ENCODE results near the gene ZNF665. TPM values are rescaled to one million over a fixed set of nuclear protein-coding genes. Genes with fewer than 3 reads are reported as not detected.

The ZNF665 gene
- total RNA-seq, 2 experiments from 2014 or later, result 9.8 to 12.2 TPM

GRCh38 chr19:53196777-53197396, 3.7 kb upstream of the ZNF665 start:
- H3K4me3 ChIP-seq (ENCODE audit: low read depth, low read length, poor library complexity, severe bottlenecking), result peak overlapping the region; percentile 89

GRCh38 chr19:53195265-53195903, 2.2 kb upstream of the ZNF665 start:
- no peak overlapping the region for H3K27ac ChIP-seq (ENCODE audit: low read depth, low read length, poor library complexity, severe bottlenecking)
- intact Hi-C loops (cut with micrococcal nuclease; ENCODE audit: unreplicated experiment), result loop anchor here (1.0 to 10.0 kb wide), 6 partner anchors 139 to 551 kb away; partner anchors contain the start of genes ZNF525, ZNF761, ZNF765 and ZNF845
- ChIA-PET CTCF (ENCODE audit: unreplicated experiment) (no interaction called here), POLR2A (no interaction called here)
- H2AFZ ChIP-seq (ENCODE audit: low read length), result peak overlapping the region; percentile 54; the same call in 1 of the 2 replicates
- H3K9me2 ChIP-seq (ENCODE audit: insufficient read depth, low read length), result no peaks in the 10 kb centered on the region
- H3K4me3 ChIP-seq (ENCODE audit: low read depth, low read length, poor library complexity, severe bottlenecking), result no peak overlapping the region
- peaks cover 8% of the 10 kb centered on the region; the same call in 1 of the 2 replicates for H3K79me2 ChIP-seq (ENCODE audit: insufficient read depth, low read depth, low read length)
- H3K36me3 ChIP-seq (ENCODE audit: insufficient read depth, low read length), result peaks cover 32% of the 10 kb centered on the region
- H3K4me1 ChIP-seq (ENCODE audit: insufficient read depth, low read length, poor library complexity, severe bottlenecking), result peaks cover 35% of the 10 kb centered on the region
- TF ChIP-seq, protein P1, sequence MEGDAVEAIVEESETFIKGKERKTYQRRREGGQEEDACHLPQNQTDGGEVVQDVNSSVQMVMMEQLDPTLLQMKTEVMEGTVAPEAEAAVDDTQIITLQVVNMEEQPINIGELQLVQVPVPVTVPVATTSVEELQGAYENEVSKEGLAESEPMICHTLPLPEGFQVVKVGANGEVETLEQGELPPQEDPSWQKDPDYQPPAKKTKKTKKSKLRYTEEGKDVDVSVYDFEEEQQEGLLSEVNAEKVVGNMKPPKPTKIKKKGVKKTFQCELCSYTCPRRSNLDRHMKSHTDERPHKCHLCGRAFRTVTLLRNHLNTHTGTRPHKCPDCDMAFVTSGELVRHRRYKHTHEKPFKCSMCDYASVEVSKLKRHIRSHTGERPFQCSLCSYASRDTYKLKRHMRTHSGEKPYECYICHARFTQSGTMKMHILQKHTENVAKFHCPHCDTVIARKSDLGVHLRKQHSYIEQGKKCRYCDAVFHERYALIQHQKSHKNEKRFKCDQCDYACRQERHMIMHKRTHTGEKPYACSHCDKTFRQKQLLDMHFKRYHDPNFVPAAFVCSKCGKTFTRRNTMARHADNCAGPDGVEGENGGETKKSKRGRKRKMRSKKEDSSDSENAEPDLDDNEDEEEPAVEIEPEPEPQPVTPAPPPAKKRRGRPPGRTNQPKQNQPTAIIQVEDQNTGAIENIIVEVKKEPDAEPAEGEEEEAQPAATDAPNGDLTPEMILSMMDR (conservative IDR thresholded peaks at IDR 0.05; ENCODE audit: low read length), result peak; percentile 91
- TF ChIP-seq EZH2phosphoT487 (IDR thresholded peaks at IDR 0.05; ENCODE audit: borderline replicate concordance, low read depth, low read length), result no peak
- peaks cover 6% of the 10 kb centered on the region; the same call in 1 of the 2 replicates for H3K9me3 ChIP-seq (ENCODE audit: low read length)
- BruUV-seq (replicated peaks), result no TSS peak
- H3K4me2 ChIP-seq (ENCODE audit: low read length), result 0 out of 2 replicates have a peak overlapping the region, but pooled peaks have one; percentile 12
- no peaks in the 10 kb centered on the region for H4K20me1 ChIP-seq (ENCODE audit: insufficient read depth, low read length)
- DNase-seq (ENCODE audit: low spot score), result peak; percentile 87

More at GRCh38 chr19:53196777-53197396, 3.7 kb upstream of the ZNF665 start:
- Histone ChIP-seq H3K79me2 (ENCODE audit: insufficient read depth, low read depth, low read length) (peaks cover 7% of the 10 kb centered on the region; the same call in 1 of the 2 replicates), H3K36me3 (ENCODE audit: insufficient read depth, low read length) (peaks cover 22% of the 10 kb centered on the region), H4K20me1 (ENCODE audit: insufficient read depth, low read length) (no peaks in the 10 kb centered on the region), H3K4me2 (ENCODE audit: low read length) (peak overlapping the region; percentile 70), H3K9me3 (ENCODE audit: low read length) (peaks cover 11% of the 10 kb centered on the region; the same call in 1 of the 2 replicates), H3K4me1 (ENCODE audit: insufficient read depth, low read length, poor library complexity, severe bottlenecking) (peaks cover 33% of the 10 kb centered on the region), H3K27ac (ENCODE audit: low read depth, low read length, poor library complexity, severe bottlenecking) (peak overlapping the region; percentile 56), H3K9me2 (ENCODE audit: insufficient read depth, low read length) (no peaks in the 10 kb centered on the region), H2AFZ (ENCODE audit: low read length) (peak overlapping the region; percentile 69)
- CTCF ChIA-PET (ENCODE audit: unreplicated experiment), result no interaction called here
- POLR2A ChIA-PET, result no interaction called here
- TF ChIP-seq, protein P1 (conservative IDR thresholded peaks at IDR 0.05; ENCODE audit: low read length), result no peak
- TF ChIP-seq EZH2phosphoT487 (IDR thresholded peaks at IDR 0.05; ENCODE audit: borderline replicate concordance, low read depth, low read length), result no peak
- intact Hi-C loops (cut with micrococcal nuclease; ENCODE audit: unreplicated experiment), result loop anchor here (5.0 to 10.0 kb wide), 4 partner anchors 138 to 235 kb away; partner anchors contain the start of genes ZNF525, ZNF761, ZNF765 and ZNF845
- BruUV-seq (replicated peaks), result no TSS peak
- peak; percentile 96 for DNase-seq (ENCODE audit: low spot score)
